Calu3 (cell line): ENCODE data around the gene CRB1. TPM values are rescaled to one million over a fixed set of nuclear protein-coding genes. Genes with fewer than 3 reads are reported as not detected.

Source experiments
- BruUV-seq: library from RNA; stranded (reverse); fragments of 400-500 nt; replicated peaks from 2 replicates; lab custom pipeline; 2021; lab: Mats Ljungman, UMichigan
- CTCF ChIA-PET: fragments of 300-600 bp; sonication (Branson Sonifier 250); formaldehyde crosslinking; loops from one replicate; lab custom pipeline; 2022; ENCODE audit warnings: antibody characterized with exemption; lab: Charles Lee
- DNase-seq: peaks from one replicate; pipeline ENCODE4 v3.0.0; 2022
- H3K27ac Mint-ChIP-seq: one replicate; pipeline ENCODE4 v1.8.0; 2022; ENCODE audit warnings: mixed read lengths; ENCODE audit not compliant: unreplicated experiment
- H3K27me3 Mint-ChIP-seq: one replicate; pipeline ENCODE4 v1.8.0; 2022; ENCODE audit warnings: mixed read lengths; ENCODE audit not compliant: unreplicated experiment
- H3K36me3 Mint-ChIP-seq: one replicate; pipeline ENCODE4 v1.8.0; 2022; ENCODE audit warnings: mild to moderate bottlenecking, moderate library complexity, mixed read lengths; ENCODE audit not compliant: insufficient read depth, unreplicated experiment
- H3K4me1 Mint-ChIP-seq: one replicate; pipeline ENCODE4 v1.8.0; 2022; ENCODE audit warnings: mild to moderate bottlenecking, low read depth, mixed read lengths; ENCODE audit not compliant: unreplicated experiment
- H3K4me3 Mint-ChIP-seq: one replicate; pipeline ENCODE4 v1.8.0; 2022; ENCODE audit warnings: mild to moderate bottlenecking, low read depth, moderate library complexity, mixed read lengths; ENCODE audit not compliant: unreplicated experiment
- H3K9me3 Mint-ChIP-seq: one replicate; pipeline ENCODE4 v1.8.0; 2022; ENCODE audit warnings: low read depth, mixed read lengths; ENCODE audit not compliant: unreplicated experiment
- CTCF ChIP-seq: fragments of 200-600 bp; IDR thresholded peaks from one replicate; pipeline ENCODE4 v1.8.0; 2022; ENCODE audit warnings: antibody characterized with exemption; ENCODE audit not compliant: unreplicated experiment
- intact Hi-C: fragments of 100-400 bp; cut with micrococcal nuclease; formaldehyde crosslinking; loops from one replicate; pipeline ENCODE4 v1.10.0; 2022; ENCODE audit not compliant: unreplicated experiment
- total RNA-seq: library from RNA; stranded (reverse); gene quantifications from 2 replicates; pipeline ENCODE4 v1.2.3, GENCODE V29; 2022

The CRB1 gene
- total RNA-seq, 1 experiment from 2014 or later = not detected

DNA sequence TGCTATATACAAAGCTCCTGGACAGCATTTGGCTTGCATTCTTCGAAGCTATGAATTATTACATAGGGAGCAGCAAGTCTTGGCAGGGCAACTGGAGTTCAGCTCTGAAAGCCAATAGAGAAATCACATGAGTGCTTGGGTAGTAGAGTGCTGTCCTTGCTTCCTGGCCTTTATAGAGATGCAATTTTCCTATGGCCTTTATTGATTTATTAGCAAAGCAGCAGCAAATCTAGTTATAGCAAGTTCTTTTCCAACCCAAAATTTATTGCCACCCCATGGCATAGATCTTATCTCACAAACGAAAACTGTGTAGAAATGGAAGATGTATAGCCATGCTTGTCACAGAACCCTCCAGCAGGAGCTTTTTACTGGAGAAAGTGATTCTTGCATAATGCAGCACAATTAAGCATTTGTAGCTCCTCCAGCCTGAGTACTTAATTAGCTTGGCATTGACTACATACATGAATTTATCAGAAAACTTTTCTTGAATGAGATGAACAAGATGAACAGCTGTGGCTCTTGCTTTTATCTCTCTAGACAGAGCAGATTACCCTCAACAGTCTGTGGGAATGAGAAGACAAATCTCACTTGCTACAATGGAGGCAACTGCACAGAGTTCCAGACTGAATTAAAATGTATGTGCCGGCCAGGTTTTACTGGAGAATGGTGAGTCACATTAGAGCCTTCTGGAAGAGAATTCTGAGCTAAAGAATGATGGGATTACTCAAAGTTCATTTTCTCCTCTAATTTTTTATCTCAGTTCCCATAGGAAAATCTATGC is 170.1 kb downstream of the CRB1 start:
- Mint-ChIP-seq H3K4me3 (no peak overlapping the region), H3K9me3 (no peaks in the 10 kb centered on the region), H3K4me1 (no peaks in the 10 kb centered on the region), H3K36me3 (no peaks in the 10 kb centered on the region), H3K27ac (no peak overlapping the region), H3K27me3 (no peaks in the 10 kb centered on the region)
- intact Hi-C loops = no loop called here
- DNase-seq = no peak
- CTCF ChIA-PET = no interaction called here
- TF ChIP-seq CTCF = no peak
- no TSS peak for BruUV-seq

DNA sequence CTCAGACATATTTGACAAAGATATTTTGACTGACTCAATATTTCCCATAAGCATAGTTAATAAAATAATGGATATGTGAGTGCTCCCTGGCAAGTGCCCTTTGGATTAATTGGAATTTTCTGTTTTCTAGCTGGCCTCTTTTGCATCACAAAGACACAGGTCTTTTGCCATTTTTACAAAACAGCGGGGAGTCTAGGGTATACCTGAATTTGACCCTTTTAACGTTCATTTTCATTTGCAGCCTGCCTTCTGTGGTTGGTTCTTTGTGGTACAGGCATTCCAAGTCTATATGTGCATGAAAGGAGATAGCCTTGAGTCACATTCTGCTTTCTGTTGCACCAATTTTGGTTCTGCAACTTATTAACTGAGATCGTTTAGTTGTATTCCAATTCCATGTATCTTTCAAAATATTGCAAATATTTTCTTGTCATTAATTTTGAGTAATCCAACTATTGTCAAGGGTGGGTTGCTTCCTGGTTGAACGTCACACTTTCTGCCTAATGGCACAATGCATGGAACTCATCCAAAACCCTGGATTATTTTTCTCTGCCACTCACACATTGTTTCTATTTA is 171.7 kb downstream of the CRB1 start:
- TF ChIP-seq CTCF = no peak
- intact Hi-C loops = no loop called here
- Mint-ChIP-seq H3K9me3 (no peaks in the 10 kb centered on the region), H3K27ac (no peak overlapping the region), H3K27me3 (no peaks in the 10 kb centered on the region), H3K36me3 (no peaks in the 10 kb centered on the region), H3K4me3 (no peak overlapping the region), H3K4me1 (no peaks in the 10 kb centered on the region)
- BruUV-seq = no TSS peak
- CTCF ChIA-PET = interaction anchor here (0.9 kb wide), 1 partner anchor 40 kb away, joined by 5 read pairs; no protein-coding TSS in a partner anchor
- DNase-seq = no peak

GRCh38 chr1:197440715-197441114 is 172.7 kb downstream of the CRB1 start:
- no peaks in the 10 kb centered on the region for H3K9me3 Mint-ChIP-seq
- no peak overlapping the region for H3K27ac Mint-ChIP-seq
- TF ChIP-seq CTCF = no peak
- intact Hi-C loops = no loop called here
- no peak for DNase-seq
- H3K4me3 Mint-ChIP-seq = no peak overlapping the region
- no peaks in the 10 kb centered on the region for H3K27me3 Mint-ChIP-seq
- H3K36me3 Mint-ChIP-seq = no peaks in the 10 kb centered on the region
- CTCF ChIA-PET = interaction anchor here (0.9 kb wide), 1 partner anchor 41 kb away, joined by 5 read pairs; no protein-coding TSS in a partner anchor
- no TSS peak for BruUV-seq
- H3K4me1 Mint-ChIP-seq = no peaks in the 10 kb centered on the region

GRCh38 chr1:197441999-197442414 is 174.0 kb downstream of the CRB1 start:
- intact Hi-C loops = no loop called here
- no peaks in the 10 kb centered on the region for H3K36me3 Mint-ChIP-seq
- no peaks in the 10 kb centered on the region for H3K4me1 Mint-ChIP-seq
- H3K4me3 Mint-ChIP-seq = no peak overlapping the region
- CTCF ChIA-PET = interaction anchor here (0.7 kb wide), 1 partner anchor 29 kb away, joined by 3 read pairs; no protein-coding TSS in a partner anchor
- H3K27me3 Mint-ChIP-seq = no peaks in the 10 kb centered on the region
- no peak overlapping the region for H3K27ac Mint-ChIP-seq
- no TSS peak for BruUV-seq
- no peak for TF ChIP-seq CTCF
- DNase-seq = no peak
- H3K9me3 Mint-ChIP-seq = no peaks in the 10 kb centered on the region
